MM.1S (cell line): Measurements from ENCODE around the gene NPLOC4.
"Not testable (repeated sequence)": the region's sequence is repeated elsewhere in the genome, so short reads cannot be mapped to it uniquely, and the experiment has no call there.

ENCODE experiments used
- DNase-seq: peaks from one replicate; pipeline ENCODE4 v3.0.0-alpha.2; 2015
- H2AFZ ChIP-seq: fragments of 300-600 bp; sonication (generic); 2 replicates; pipeline ENCODE4 v1.6.0; 2016; ENCODE audit warnings: antibody characterized with exemption, low read length
- H3F3A ChIP-seq: fragments of 300-600 bp; sonication (generic); 2 replicates; pipeline ENCODE4 v1.6.1; 2016; ENCODE audit warnings: mild to moderate bottlenecking, antibody characterized with exemption, low read length, moderate library complexity, mixed read lengths; ENCODE audit not compliant: insufficient read depth
- H3K27ac ChIP-seq: fragments of 300-600 bp; sonication (generic); 2 replicates; pipeline ENCODE4 v1.5.1; 2016; ENCODE audit warnings: mild to moderate bottlenecking, low read length
- H3K27me3 ChIP-seq: fragments of 300-600 bp; sonication (generic); replicated peaks from 2 replicates; pipeline ENCODE4 v1.6.0; 2016; ENCODE audit warnings: low read length; ENCODE audit not compliant: insufficient read depth
- H3K36me3 ChIP-seq: fragments of 300-600 bp; sonication (generic); replicated peaks from 2 replicates; pipeline ENCODE4 v1.6.1; 2016; ENCODE audit warnings: mild to moderate bottlenecking, low read length, mixed read lengths; ENCODE audit not compliant: insufficient read depth
- H3K4me1 ChIP-seq: fragments of 300-600 bp; sonication (generic); 2 replicates; pipeline ENCODE4 v1.6.1; 2016; ENCODE audit warnings: low read length, mixed read lengths
- H3K4me2 ChIP-seq: fragments of 300-600 bp; sonication (generic); 2 replicates; pipeline ENCODE4 v1.6.0; 2016; ENCODE audit warnings: low read depth, low read length
- H3K4me3 ChIP-seq: fragments of 300-600 bp; sonication (generic); 2 replicates; pipeline ENCODE4 v1.5.1; 2016; ENCODE audit warnings: low read length, mixed read lengths
- H3K79me2 ChIP-seq: fragments of 300-600 bp; sonication (generic); 2 replicates; pipeline ENCODE4 v1.6.1; 2016; ENCODE audit warnings: mixed run types, low read length, mixed read lengths
- H3K9ac ChIP-seq: fragments of 300-600 bp; sonication (generic); 2 replicates; pipeline ENCODE4 v1.6.1; 2016; ENCODE audit warnings: low read length, mixed read lengths
- H3K9me2 ChIP-seq: fragments of 300-600 bp; sonication (generic); replicated peaks from 2 replicates; pipeline ENCODE4 v1.6.1; 2016; ENCODE audit warnings: mild to moderate bottlenecking, low read length, mixed read lengths; ENCODE audit not compliant: insufficient read depth
- H3K9me3 ChIP-seq: fragments of 300-600 bp; sonication (generic); replicated peaks from 2 replicates; pipeline ENCODE4 v1.6.1; 2016; ENCODE audit warnings: mild to moderate bottlenecking, low read length, mixed read lengths; ENCODE audit not compliant: insufficient read depth
- H4K20me1 ChIP-seq: fragments of 300-600 bp; sonication (generic); 2 replicates; pipeline ENCODE4 v1.6.1; 2016; ENCODE audit warnings: mild to moderate bottlenecking, low read length, moderate library complexity, mixed read lengths; ENCODE audit not compliant: insufficient read depth
- EZH2 ChIP-seq: fragments of 300-600 bp; sonication (generic); optimal IDR thresholded peaks from 2 replicates; pipeline ENCODE3; 2017; ENCODE audit warnings: low read depth, mild to moderate bottlenecking, antibody characterized with exemption, low read length, mixed read lengths
- EZH2phosphoT487 ChIP-seq: fragments of 300-600 bp; sonication (generic); IDR thresholded peaks from 2 replicates; pipeline ENCODE4 v1.6.1; 2018; ENCODE audit warnings: antibody characterized with exemption, low read length
- TF ChIP-seq, protein P1 (sequence below): fragments of 300-600 bp; sonication (generic); IDR thresholded peaks from 2 replicates; pipeline ENCODE4 v1.5.1; 2016; ENCODE audit warnings: antibody characterized with exemption, low read length, mixed read lengths

NPLOC4 gene

DNA sequence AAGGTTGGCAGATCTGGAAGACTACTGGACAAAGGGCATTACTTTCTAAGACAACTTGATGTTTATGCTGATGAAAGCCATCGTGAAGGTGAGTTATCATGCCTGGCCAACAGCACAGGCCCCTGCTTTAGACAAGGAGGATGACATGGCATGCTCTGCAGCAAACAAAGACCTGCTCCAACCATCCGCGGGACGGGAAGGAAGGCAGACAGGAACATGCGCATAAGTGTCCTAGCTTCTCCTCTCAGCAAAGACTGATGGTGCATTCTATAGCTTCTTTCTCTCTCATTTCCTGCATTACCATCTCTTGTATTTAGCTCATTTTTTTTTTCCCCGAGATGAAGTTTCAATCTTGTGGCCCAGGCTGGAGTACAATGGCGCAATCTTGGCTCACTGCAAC lies 5.4 kb downstream of the NPLOC4 start:
- no peak overlapping the region for H3K4me2 ChIP-seq
- H4K20me1 ChIP-seq: peaks cover 7% of the 10 kb centered on the region
- no peak for DNase-seq
- peaks cover 79% of the 10 kb centered on the region for H3K79me2 ChIP-seq
- no peak overlapping the region for H2AFZ ChIP-seq
- TF ChIP-seq EZH2phosphoT487 (no peak), EZH2 (no peak)
- TF ChIP-seq, protein P1, sequence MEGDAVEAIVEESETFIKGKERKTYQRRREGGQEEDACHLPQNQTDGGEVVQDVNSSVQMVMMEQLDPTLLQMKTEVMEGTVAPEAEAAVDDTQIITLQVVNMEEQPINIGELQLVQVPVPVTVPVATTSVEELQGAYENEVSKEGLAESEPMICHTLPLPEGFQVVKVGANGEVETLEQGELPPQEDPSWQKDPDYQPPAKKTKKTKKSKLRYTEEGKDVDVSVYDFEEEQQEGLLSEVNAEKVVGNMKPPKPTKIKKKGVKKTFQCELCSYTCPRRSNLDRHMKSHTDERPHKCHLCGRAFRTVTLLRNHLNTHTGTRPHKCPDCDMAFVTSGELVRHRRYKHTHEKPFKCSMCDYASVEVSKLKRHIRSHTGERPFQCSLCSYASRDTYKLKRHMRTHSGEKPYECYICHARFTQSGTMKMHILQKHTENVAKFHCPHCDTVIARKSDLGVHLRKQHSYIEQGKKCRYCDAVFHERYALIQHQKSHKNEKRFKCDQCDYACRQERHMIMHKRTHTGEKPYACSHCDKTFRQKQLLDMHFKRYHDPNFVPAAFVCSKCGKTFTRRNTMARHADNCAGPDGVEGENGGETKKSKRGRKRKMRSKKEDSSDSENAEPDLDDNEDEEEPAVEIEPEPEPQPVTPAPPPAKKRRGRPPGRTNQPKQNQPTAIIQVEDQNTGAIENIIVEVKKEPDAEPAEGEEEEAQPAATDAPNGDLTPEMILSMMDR: no peak
- peaks cover 3% of the 10 kb centered on the region; the same call in 1 of the 2 replicates for H3K36me3 ChIP-seq
- H3K27ac ChIP-seq: no peak overlapping the region
- peaks cover 4% of the 10 kb centered on the region for H3K4me1 ChIP-seq
- H3K9me2 ChIP-seq: no peaks in the 10 kb centered on the region
- no peaks in the 10 kb centered on the region for H3K27me3 ChIP-seq
- H3K4me3 ChIP-seq: no peak overlapping the region
- H3K9me3 ChIP-seq: no peaks in the 10 kb centered on the region
- no peak overlapping the region for H3K9ac ChIP-seq
- peaks cover 4% of the 10 kb centered on the region; the same call in 1 of the 2 replicates for H3F3A ChIP-seq

DNA sequence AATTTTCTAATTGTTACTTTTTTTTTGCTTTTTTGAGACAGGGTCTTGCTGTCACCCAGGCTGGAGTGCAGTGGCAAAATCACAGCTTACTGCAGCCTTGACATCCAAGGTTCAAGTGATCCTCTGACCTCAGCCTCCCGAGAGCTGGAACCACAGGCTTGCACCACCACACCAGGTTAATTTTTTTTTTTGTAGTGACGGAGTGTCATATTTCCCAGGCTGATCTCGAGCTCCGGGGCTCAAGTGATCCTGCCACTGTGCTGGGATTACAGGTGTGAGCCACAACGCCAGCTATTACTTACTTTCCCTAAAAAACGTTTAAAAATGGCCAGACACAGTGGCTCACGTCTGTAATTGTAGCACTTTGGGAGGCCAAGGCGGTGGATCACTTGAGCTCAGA lies 6.6 kb downstream of the NPLOC4 start:
- H3K9me2 ChIP-seq: no peaks in the 10 kb centered on the region
- H3K9ac ChIP-seq: no peak overlapping the region
- peaks cover 77% of the 10 kb centered on the region for H3K79me2 ChIP-seq
- H3K4me3 ChIP-seq: no peak overlapping the region
- no peak for DNase-seq
- no peak overlapping the region for H2AFZ ChIP-seq
- no peaks in the 10 kb centered on the region for H3F3A ChIP-seq
- no peak overlapping the region for H3K4me2 ChIP-seq
- no peak overlapping the region for H3K27ac ChIP-seq
- H3K27me3 ChIP-seq: no peaks in the 10 kb centered on the region
- H3K4me1 ChIP-seq: peaks cover 1% of the 10 kb centered on the region
- H4K20me1 ChIP-seq: peaks cover 2% of the 10 kb centered on the region; the same call in 1 of the 2 replicates
- TF ChIP-seq, protein P1: no peak
- TF ChIP-seq EZH2phosphoT487: no peak
- TF ChIP-seq EZH2: no peak
- H3K9me3 ChIP-seq: no peaks in the 10 kb centered on the region
- H3K36me3 ChIP-seq: peaks cover 3% of the 10 kb centered on the region; the same call in 1 of the 2 replicates

DNA sequence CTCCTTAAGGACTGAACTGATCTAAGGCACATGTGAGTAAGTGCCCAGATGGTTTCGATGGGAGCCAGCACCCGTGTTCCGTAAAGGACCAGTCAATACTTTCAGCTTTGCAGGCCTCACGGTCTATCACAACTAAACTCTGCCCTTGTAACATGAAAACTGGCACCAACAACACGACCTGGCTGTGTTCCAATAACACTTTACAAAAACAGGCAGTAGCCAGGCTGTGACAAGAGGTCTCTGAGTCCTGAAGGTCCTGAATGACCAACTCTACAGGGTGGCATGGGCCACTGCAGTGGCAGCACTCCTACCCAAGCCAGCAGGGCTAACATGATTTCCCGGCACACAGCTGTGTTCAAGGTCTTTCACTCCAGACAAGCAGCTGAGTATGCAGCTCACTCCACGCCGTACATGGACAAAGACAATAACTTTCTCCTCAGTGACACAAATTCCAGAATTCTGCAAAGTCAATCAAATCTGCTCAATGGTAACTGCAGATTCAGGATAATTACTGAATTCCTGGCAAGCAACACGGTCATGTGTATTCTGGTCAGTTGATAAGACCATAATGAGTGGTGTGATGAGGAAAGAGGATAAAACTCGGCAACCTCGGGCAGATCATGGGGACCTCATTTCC lies 15.3 kb downstream of the NPLOC4 start:
- H3K79me2 ChIP-seq: peaks cover 74% of the 10 kb centered on the region
- no peak overlapping the region for H2AFZ ChIP-seq
- peaks cover 6% of the 10 kb centered on the region; the same call in 1 of the 2 replicates for H4K20me1 ChIP-seq
- no peak overlapping the region for H3K4me3 ChIP-seq
- no peaks in the 10 kb centered on the region for H3K9me3 ChIP-seq
- TF ChIP-seq EZH2phosphoT487 (no peak), EZH2 (no peak)
- TF ChIP-seq, protein P1: no peak
- no peak overlapping the region for H3K4me2 ChIP-seq
- peaks cover 22% of the 10 kb centered on the region for H3K36me3 ChIP-seq
- no peak overlapping the region for H3K27ac ChIP-seq
- no peaks in the 10 kb centered on the region for H3F3A ChIP-seq
- no peak overlapping the region for H3K9ac ChIP-seq
- H3K4me1 ChIP-seq: no peaks in the 10 kb centered on the region
- no peak for DNase-seq
- H3K27me3 ChIP-seq: no peaks in the 10 kb centered on the region
- H3K9me2 ChIP-seq: no peaks in the 10 kb centered on the region

DNA sequence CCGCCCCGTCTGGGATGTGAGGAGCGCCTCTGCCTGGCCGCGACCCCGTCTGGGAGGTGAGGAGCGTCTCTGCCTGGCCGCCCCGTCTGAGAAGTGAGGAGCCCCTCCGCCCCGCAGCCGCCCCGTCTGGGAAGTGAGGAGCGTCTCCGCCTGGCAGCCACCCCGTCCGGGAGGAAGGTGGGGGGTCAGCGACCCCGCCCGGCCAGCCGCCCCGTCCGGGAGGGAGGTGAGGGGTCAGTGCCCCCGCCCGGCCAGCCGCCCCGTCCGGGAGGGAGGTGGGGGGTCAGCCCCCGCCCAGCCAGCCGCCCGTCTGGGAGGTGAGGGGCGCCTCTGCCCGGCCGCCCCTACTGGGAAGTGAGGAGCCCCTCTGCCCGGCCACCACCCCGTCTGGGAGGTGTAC lies 18.6 kb downstream of the NPLOC4 start:
- peaks cover 76% of the 10 kb centered on the region for H3K79me2 ChIP-seq
- H3K9me2 ChIP-seq, H3K4me1 ChIP-seq, H3K4me3 ChIP-seq, H3K9ac ChIP-seq, DNase-seq, H2AFZ ChIP-seq, H3K4me2 ChIP-seq, H3K9me3 ChIP-seq, H3F3A ChIP-seq, H3K27me3 ChIP-seq, H3K27ac ChIP-seq: not testable (repeated sequence)
- peaks cover 13% of the 10 kb centered on the region; the same call in 1 of the 2 replicates for H4K20me1 ChIP-seq
- peaks cover 26% of the 10 kb centered on the region for H3K36me3 ChIP-seq
